Mesenteric fat pad (tissue), 1 donor: ENCODE measurements around the gene PLA2G4E. TPM values are rescaled to one million over a fixed set of nuclear protein-coding genes. Genes with fewer than 3 reads are reported as not detected.

Experiments
- DNase-seq: peaks from one replicate; pipeline ENCODE4 v3.0.0-alpha.2; 2020; ENCODE audit warnings: low spot score
- total RNA-seq: library from RNA; stranded (reverse); fragmentation: NEBNext Ultra II Directional; extraction: Animal tissue kit (Norgen Biotek cat#: 25700); gene quantifications from one replicate; pipeline ENCODE4 v1.2.1, GENCODE V29; 2021
- donor health status: DM: yes; HTN: yes; CAD: no.

The PLA2G4E gene
- total RNA-seq, 1 donor from 2014 or later = not detected

DNA sequence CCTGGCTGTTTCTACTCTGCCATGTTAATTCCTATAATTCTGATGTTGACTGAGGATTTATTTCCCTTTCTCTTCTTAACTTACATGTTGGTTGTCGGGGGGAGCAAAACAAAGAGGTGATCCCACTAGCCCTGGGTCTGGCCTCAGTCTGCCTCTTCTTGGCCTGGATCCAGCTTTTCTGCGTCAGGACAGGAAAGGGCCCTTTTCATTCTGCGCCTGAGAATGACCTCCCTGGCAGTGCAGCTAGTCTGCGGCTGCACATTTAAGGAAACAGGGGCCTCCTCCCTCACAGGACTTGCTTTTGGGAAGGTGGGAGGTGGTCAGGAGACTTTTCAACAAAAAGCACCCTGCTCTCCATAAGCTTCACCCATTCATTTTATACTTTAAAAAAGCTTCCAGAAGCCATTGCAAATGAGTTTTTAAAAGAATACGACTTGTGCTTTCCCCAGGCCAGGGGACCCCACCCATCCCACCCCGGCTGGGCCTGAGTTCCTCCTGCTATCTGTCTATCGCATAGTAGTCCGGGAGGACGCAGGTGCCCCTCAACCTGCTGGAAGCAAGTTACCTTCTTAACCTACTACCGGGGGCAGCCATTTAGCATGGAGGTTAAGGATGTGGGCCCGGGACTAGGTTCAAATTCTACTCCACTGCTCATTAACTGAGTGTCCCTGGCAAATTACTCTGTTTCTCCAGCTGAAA lies 27.2 kb downstream of the PLA2G4E start:
- no peak for DNase-seq

DNA sequence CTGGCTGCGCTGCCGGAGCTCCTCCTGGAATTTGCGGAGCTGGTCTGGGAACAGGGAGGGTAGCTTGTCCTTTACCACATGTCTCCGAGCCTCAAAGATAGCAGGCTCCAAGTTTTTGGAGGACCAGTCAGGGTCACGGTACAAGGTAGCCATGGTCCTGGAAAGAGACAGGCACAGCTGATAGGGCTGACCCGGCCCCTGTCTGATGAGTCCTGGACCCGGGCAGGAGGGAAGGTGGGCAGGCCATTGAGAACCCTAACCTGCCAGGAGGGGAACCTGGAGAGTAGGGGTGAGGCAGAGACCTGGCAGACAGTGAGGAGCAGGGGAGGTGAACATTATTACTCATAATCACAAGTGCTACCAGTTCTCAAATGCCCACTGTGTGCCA lies 28.0 kb downstream of the PLA2G4E start:
- no peak for DNase-seq

GRCh38 chr15:41992151-41992802 lies 28.6 kb downstream of the PLA2G4E start:
- DNase-seq = no peak

DNA sequence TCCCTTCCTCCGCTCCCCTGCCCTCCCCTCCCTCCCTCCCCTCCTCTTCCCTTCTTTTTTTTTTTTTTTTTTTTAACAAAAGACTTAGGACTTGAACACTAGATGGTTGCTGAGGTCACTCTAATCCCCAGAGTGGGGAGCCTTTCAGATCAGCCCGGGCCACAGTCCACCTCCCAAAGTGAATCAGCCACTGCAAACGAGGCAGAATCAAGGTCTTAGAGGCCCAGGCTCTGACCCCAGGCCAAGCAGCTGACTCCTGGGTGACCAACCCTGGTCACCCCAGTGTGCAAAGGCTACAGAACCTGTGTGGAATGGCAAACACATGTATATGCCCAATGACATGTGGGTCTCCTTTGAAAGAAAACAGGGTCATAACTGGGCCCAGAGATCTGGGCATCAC lies 30.2 kb downstream of the PLA2G4E start:
- no peak for DNase-seq

DNA sequence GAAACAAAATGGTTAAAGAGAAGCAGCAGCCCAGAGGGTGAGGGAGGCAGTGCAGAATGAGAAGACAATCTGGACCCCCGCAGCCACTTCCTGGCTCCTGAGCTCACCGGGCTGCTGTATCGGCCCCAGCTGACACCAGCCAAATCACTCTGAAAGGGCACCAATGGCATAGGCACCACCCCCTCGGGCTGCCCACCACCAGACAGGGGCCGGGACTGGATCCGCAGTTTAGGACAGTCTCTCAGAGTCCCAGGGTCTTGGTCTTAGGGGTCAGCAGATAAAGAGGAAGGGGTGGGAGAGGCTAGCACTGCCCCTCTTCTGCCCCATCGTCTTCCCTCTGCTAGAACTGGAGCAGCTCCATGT lies 30.6 kb downstream of the PLA2G4E start:
- DNase-seq = no peak

- DNase-seq = peak; percentile 94
Measured at GRCh38 chr15:41989573-41990242, 31.1 kb downstream of the PLA2G4E start.

GRCh38 chr15:41988896-41989572 lies 31.8 kb downstream of the PLA2G4E start:
- peak; percentile 64 for DNase-seq

DNA sequence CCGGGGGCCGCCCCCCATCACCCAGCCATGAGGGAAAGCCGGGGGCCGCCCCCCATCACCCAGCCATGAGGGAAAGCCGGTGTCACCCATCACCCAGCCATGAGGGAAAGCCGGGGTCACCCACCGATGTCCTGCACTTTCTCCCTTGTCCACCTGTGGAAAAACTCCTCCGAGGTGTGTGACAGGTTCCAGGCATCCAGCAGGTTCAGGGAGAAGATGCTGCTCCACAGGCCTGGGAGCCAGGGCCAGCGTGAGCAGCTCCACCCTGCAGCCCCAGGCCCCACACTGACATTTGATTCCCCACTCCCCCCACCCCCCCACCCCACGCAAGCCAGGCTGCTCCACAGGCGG lies 32.9 kb downstream of the PLA2G4E start:
- DNase-seq = peak; percentile 74

DNA sequence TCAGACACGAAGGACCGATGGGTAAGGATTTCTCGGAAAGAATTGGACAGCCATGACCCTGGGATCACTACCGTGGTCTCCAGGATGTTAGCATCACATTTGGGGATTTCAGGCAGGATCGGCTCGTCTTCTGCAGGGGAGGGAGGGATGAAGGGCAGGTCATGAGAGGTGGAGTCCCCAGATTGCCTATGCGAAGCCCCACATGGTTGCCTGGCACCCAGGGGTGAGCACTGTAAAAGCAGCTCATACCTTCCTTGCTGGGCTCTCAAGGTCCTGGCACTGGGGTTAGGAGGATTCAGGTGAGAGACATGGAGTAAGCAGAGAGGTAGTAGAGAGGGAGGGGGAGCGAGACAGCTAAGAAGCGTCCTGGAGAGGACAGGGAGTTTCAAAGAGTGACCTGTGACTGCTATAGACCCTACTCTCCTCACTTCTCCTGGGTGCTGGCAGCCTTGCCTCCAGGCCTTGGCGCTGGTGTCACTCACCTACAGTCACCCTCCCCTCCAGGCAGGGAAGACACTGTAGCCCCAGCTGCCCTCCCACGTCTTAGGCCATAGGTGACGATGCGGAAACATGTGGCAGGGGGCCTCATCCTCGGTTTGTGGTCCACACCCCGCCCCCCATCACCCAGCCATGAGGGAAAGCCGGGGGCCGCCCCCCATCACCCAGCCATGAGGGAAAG lies 33.5 kb downstream of the PLA2G4E start:
- peak; percentile 87 for DNase-seq

DNA sequence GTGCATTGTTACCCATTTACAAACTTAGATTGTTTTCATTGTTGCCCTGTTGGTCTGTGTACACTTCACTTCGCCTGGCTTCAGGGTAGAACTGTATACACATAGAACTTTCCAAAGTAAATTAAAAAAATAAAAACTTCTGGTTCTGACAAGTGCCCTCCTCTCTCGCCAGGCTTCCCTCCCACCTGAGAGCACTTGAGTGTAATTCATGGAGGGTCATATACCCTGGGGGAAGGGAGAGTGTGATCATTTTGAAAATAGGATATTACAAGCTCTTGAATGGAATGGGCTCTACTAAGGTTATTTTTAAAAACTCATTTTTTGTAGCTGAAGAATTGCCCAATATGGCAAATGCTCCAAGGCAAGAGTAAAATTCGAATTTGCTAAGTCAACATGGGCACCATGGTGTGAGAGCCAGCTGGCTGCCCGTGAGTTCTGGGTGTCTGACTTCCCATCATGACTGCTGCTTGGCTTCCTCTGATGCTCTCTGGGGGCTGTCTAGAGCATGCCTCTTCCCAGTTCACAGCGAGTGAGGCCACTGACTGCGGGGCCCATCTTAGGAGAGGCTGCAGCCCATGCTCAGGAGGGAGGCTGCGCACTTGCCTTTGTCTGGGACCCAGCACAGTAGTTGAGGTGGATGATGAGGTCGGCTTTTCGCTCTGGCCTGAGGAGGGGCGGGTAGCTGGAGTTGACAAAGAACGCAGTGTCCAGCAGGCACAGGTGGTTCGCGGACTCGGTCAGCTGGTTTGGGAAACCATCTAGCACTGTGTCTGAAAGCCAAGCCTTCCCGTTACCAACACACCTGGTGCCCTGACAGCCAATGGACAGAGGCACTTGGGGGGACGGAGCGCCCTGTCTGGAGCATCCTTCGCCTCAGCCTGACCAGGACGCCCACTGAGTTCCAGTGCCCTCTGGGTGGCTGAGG lies 35.3 kb downstream of the PLA2G4E start:
- DNase-seq = peak; percentile 73

GRCh38 chr15:41984622-41985021 lies 36.2 kb downstream of the PLA2G4E start:
- DNase-seq = peak; percentile 69

- peak; percentile 64 for DNase-seq
Measured at GRCh38 chr15:41983621-41984571, 36.9 kb downstream of the PLA2G4E start.

GRCh38 chr15:41983221-41983620 lies 37.6 kb downstream of the PLA2G4E start:
- DNase-seq = peak; percentile 49

GRCh38 chr15:41982133-41982930 lies 38.5 kb downstream of the PLA2G4E start:
- DNase-seq = peak; percentile 51

DNA sequence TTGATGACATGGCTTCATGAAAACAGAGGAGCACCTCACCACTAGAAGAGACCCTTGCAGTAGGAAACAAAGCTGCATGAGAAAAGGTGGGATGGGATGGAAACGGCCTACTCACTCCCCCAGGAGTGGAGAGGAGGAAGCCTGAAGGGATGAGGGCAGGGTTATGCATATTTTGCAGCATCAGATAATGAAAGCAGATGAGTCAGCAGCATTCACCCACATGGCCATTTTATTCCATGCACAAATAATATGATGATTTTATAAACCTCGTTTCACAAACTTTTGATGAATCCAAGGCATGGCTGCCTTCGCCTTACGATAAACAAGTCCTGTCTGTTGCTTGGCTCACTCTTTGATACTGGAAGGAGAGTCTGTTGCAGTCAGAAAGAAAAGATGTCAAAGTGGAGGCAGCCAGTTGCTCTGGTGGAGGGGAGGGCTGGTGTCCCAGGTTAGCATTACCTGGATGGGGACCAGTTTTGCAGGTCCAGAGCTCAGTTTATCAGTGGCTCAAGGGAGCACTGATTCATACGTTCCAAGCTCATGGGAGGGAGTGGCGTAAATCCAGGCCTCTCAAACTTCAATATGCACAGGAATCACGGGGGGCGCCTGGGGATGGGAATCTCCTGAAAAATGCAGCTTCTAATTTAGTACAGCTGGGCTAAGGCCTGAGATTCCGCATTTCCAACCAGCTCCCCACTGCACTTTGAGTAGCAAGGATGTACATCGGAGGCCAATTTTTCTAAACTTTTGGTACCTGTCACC lies 39.3 kb downstream of the PLA2G4E start:
- DNase-seq = peak; percentile 59

- DNase-seq = peak; percentile 45
Measured at GRCh38 chr15:41980654-41981323, 40.1 kb downstream of the PLA2G4E start.
